Measurements from ENCODE around the gene ASB1. TPM values are rescaled to one million over a fixed set of nuclear protein-coding genes. Genes with fewer than 3 reads are reported as not detected.

The ASB1 gene
- total and polyA plus RNA-seq, 2 of the 13 experiments (the other 11 are each of a cell fraction or from before 2014, with no cell fraction given): 48.6 to 49.2 TPM

- TF ChIP-seq ARNT (IDR thresholded peaks at IDR 0.05) (no peak), ZNF143 (CRISPR knock-in tag; IDR thresholded peaks at IDR 0.05) (0 out of 2 replicates have a peak, but pooled peaks have one; percentile 29), FLYWCH1 (CRISPR knock-in tag; IDR thresholded peaks at IDR 0.05) (no peak; the same call in 1 of the 2 replicates), GTF3A (CRISPR knock-in tag; conservative IDR thresholded peaks at IDR 0.05) (no peak), RARA (CRISPR knock-in tag; IDR thresholded peaks at IDR 0.05) (peak; percentile 80), FOXO4 (CRISPR knock-in tag; conservative IDR thresholded peaks at IDR 0.05) (no peak), DMAP1 (CRISPR knock-in tag; IDR thresholded peaks at IDR 0.05) (peak; percentile 78), ZBTB7A (CRISPR knock-in tag; IDR thresholded peaks at IDR 0.05) (peak; percentile 67; the same call in 1 of the 2 replicates), MEF2D (CRISPR knock-in tag; IDR thresholded peaks at IDR 0.05) (peak; percentile 75), NFE2 (CRISPR knock-in tag; IDR thresholded peaks at IDR 0.05) (no peak), HIVEP1 (CRISPR knock-in tag; IDR thresholded peaks at IDR 0.05) (peak; percentile 35; the same call in 1 of the 2 replicates), NBN (conservative IDR thresholded peaks at IDR 0.05) (no peak), NCOA1 (CRISPR knock-in tag; IDR thresholded peaks at IDR 0.05) (0 out of 2 replicates have a peak, but pooled peaks have one; percentile 46), KLF13 (CRISPR knock-in tag; IDR thresholded peaks at IDR 0.05) (no peak), KAT7 (CRISPR knock-in tag; IDR thresholded peaks at IDR 0.05; ENCODE audit: borderline replicate concordance) (peak; percentile 65; the same call in 1 of the 2 replicates), RCOR2 (CRISPR knock-in tag; IDR thresholded peaks at IDR 0.05) (peak; percentile 80), ZNF609 (CRISPR knock-in tag; IDR thresholded peaks at IDR 0.05; ENCODE audit: borderline replicate concordance) (peak; percentile 67), ZBTB8A (CRISPR knock-in tag; IDR thresholded peaks at IDR 0.05; ENCODE audit: borderline replicate concordance, low read depth) (no peak), ZNF670 (CRISPR knock-in tag; IDR thresholded peaks at IDR 0.05; ENCODE audit: borderline replicate concordance) (peak; percentile 80; the same call in 1 of the 2 replicates), ZNF567 (CRISPR knock-in tag; IDR thresholded peaks at IDR 0.05; ENCODE audit: borderline replicate concordance) (0 out of 2 replicates have a peak, but pooled peaks have one; percentile 47), EZH2 (conservative IDR thresholded peaks at IDR 0.05; ENCODE audit: low read depth, low read length) (no peak), THAP7 (CRISPR knock-in tag; IDR thresholded peaks at IDR 0.05) (0 out of 2 replicates have a peak, but pooled peaks have one; percentile 19), ELK4 (CRISPR knock-in tag; IDR thresholded peaks at IDR 0.05; ENCODE audit: borderline replicate concordance) (no peak), ATF1 (CRISPR knock-in tag; IDR thresholded peaks at IDR 0.05) (peak; percentile 60; the same call in 1 of the 2 replicates)
Measured at GRCh38 chr2:238403632-238404405, 22.9 kb upstream of the ASB1 start (continued).

Data from HepG2 (cell line).